ENCODE measurements around the gene ARHGEF26.
A peak's percentile ranks its signal among the peaks of the same experiment; 100 is the strongest.

The ARHGEF26 gene

DNA sequence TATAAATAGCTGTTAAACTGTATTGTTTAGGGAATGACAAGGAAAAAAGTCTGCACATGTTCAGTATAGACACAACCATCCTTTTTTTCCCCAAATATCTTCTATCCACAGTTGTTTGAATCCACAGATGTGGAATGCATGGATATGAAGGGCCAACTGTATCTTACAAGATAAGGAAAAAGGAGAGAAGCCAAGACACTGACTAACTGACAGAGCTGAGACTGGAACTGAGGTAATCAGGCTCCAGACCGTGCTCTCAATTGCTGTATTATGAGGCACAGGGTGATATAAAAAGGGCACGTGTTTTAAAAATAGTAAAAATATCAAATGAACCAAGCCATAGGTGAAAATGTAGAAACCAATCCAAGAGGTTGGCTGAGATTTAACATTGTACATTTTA is 154.1 kb downstream of the ARHGEF26 start:
- no peak for DNase-seq

DNA sequence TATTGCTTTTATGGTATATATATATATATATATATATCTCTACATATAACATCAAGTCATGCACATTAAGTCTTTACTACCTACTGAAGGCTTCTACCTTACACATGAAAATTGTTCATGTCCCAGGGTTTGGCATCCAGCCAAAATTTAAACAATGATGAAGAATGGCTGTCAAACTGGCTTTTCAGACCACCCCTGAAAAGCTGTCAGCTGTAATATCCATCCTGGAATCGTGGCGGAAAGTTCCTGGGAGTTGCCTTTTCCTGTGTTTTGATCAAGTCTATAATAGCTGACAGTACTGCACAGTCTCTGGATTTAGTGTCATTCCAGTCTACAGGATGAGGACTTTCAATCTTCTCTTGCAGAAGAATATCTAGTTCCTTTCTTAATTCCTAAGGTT is 154.8 kb downstream of the ARHGEF26 start:
- no peak for DNase-seq

DNA sequence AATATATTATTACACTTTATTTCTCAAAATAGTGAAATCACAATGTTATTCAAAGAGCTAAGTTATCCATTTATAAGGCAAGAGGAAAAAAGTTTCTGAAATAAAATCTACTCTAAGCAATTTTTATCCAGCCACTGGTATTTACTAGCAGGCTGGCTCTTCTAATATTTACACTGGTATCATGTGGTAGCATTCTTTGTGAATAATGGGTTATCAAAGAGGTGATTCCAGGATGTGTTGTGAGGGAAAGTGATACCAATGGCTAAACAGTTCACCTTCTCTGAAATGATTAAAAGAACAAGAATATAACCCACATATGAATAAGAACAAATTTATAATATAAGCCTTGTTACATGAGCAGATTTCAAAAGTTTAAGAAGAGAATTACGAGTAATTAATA is 159.0 kb downstream of the ARHGEF26 start:
- no peak for DNase-seq

DNA sequence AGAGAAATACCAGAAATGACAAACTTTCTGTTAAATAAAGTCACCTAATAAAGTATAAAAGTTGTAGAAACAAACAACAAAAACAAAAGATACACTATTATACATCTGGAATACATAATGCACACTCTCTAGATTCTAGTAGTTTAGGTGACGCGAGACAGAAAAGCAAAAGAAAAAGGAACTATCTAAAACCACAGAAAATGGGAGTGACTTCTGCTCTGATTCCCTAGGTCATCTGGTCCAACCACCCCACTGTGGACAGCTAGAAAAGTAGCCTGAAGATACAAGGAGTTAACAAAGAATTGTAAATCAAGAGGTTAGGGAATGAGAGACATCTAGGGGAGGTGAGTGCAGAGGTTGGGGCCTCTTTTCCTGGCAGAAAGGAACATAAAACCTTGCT is 164.0 kb downstream of the ARHGEF26 start:
- DNase-seq, result no peak

DNA sequence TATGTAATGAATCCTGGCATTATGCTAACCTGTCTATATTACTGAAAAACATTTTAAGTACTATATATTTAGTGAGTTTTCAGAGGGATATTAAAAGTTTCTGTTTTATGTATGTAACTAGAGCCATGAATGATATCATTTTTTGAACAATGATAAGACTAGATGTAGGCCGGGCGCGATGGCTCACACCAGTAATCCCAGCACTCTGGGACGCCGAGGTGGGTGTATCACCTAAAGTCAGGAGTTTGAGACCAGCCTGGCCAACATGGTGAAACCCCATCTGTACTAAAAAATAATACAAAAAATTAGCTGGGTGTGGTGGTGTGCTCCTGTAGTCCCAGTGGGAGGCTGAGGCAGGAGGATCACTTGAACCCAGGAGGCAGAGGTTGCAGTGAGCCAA is 169.0 kb downstream of the ARHGEF26 start:
- DNase-seq, result no peak

DNA sequence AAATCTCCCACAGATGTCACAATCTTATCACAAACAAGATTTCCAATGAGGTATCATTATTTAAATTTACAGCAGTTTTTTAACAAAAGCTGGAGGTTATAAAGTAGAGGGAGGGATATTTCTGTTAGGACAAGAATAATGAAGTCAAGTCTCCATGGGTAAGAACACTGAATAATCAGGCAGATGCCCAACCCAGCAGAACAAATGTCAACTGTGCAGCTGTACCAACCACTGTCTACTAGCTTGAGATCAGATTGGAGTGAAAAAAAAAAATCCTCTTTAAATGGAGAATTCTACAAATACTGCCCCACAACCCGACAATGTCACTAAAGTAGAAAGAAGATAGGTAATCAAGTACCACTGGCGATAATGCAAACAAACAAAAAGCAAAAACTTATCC is 172.8 kb downstream of the ARHGEF26 start:
- no peak for DNase-seq

DNA sequence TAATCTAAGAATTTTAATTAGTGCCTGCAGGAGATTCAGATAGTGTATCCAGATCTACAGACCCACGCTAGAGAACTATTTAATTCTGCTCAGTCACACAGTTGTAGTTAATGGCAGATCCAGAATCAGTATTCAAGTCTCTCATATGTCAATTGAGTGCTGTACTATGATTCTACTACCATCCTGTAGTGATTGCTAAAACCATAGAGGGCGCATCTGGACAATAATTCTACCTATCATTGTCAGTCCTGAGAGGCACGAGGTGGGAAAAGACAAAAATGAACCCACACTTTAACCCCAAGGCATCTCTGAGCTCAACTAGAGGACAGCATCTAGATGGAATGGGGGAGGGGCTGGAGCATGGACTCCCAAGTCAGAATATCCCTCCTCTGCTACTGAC is 180.4 kb downstream of the ARHGEF26 start:
- peak in 1 of 2 experiments; percentile 7 for DNase-seq

DNA sequence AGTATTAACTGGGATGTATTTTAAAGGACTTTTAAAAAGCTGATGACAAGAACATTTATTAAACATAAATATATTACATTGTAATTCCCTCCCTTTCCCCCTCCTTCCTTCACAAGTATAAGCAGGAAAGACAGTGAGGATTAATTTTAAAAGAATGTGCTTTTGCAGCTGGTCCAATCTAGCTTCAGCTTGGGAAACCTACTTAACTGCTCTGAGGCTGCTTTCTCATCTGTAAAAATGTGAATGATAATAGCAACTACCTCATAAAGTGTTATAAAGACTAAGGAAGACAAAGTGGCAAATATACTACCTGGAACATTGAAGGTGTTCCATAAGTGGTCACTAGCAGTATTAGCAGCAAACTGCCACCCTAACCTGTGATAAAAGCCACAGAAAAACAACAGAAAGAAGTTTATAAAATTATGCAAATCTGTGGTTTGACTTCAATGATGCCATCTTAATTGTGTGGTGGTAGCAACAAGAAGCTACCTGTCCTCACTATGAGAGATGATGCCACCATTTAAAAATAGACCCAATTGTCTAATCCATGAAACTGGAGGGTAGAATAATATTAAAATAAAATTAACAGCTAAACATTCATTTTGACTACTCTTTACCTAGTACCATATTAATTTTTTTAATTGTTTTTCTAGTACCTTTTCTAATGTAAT is 183.1 kb downstream of the ARHGEF26 start:
- DNase-seq, result peak; percentile 36 to 37

DNA sequence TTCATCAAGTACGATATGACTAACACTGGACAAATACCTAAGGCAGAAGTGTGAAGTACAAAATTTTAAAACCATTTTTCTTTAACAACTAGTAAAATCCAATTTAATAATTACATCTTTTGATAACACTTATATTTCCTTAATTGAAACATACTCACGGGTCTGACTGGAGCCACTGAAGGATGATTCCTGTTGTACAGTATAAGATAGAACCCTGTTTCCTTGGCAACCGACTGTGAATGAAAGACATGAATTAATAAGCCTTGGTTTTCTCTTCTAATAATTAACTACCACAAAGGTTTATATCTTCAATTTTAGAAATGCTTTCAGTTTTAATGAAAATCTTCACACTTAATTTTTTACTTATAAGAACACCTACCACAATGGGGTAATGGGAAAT is 183.7 kb downstream of the ARHGEF26 start:
- no peak for DNase-seq

DNA sequence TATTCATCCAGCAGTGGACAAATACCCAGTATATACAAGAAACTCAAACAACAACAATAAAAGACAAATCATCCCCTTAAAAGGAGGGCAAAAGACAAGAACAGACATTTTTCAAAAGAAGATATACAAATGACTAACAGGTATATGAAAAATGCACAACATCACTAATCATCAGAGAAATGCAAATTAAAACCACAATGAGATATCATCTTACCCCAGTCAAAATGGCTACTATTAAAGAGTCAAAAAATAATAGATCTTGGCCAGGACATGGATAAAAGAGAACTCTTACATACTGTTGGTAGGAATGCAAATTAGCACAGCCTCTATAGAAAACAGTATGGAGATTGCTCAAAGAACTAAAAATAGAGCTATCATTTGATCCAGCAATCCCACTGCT is 186.2 kb downstream of the ARHGEF26 start:
- peak; percentile 49 to 66 for DNase-seq

Data from NCI-H526 (cell line).